ENCODE data around the gene GAA. TPM values are rescaled to one million over a fixed set of nuclear protein-coding genes. Genes with fewer than 3 reads are reported as not detected.

The GAA gene
- 46.0 TPM for total RNA-seq

GRCh38 chr17:80101011-80101945 lies at the start of gene GAA:
GAA (plus strand) TSS chr17:80101581; CDS start chr17:80104587, 3,006 bp downstream.

GRCh38 chr17:80147035-80147822 lies 45.8 kb downstream of the GAA start, which contains the start of gene EIF4A3:
EIF4A3 (minus strand) TSS chr17:80147128; CDS start chr17:80146961, 167 bp downstream.

Small RNA genes within 50 kb of the gene (small RNA-seq; reads per million reads assigned to genes)
- gene AC087741.2 (ENCODE audit: low replicate concordance) (not detected), gene MIR1268B (ENCODE audit: low replicate concordance) (not detected)

Other genes with a start within 250 kb of the GAA start
- 34.4 TPM for gene TBC1D16, start 65.7 kb upstream of the GAA start, total RNA-seq
- gene CCDC40, start 64.9 kb upstream of the GAA start, total RNA-seq, result 8.3 TPM
- gene EIF4A3, start 45.5 kb downstream of the GAA start, total RNA-seq, result 73.0 TPM
- gene CARD14, start 68.4 kb downstream of the GAA start, total RNA-seq, result 0.82 TPM
- 27.5 TPM for gene SGSH, start 118.8 kb downstream of the GAA start, total RNA-seq
- gene SLC26A11, start 118.8 kb downstream of the GAA start, total RNA-seq, result 32.6 TPM
- 110 TPM for gene RNF213, start 159.3 kb downstream of the GAA start, total RNA-seq